Breast epithelium (tissue), 4 donors: ENCODE results near the gene APMAP. TPM values are rescaled to one million over a fixed set of nuclear protein-coding genes. Genes with fewer than 3 reads are reported as not detected.
A peak's percentile ranks its signal among the peaks of the same experiment; 100 is the strongest.
"Not testable (repeated sequence)": the region's sequence is repeated elsewhere in the genome, so short reads cannot be mapped to it uniquely, and the experiment has no call there.

ENCODE experiments used
- DNase-seq, 2 donors: peaks; one replicate each; pipeline ENCODE4 v3.0.0-alpha.2; 2019; ENCODE audit warnings: low spot score in 2 of 2
- H3K27ac ChIP-seq, 2 donors: fragments of 200-600 bp; sonication (generic) in 1 of 2; one replicate each; pipeline ENCODE4 v1.5.1; 2016 to 2019; ENCODE audit warnings: mild to moderate bottlenecking in 1 of 2
- H3K27me3 ChIP-seq, 2 donors: fragments of 200-600 bp; sonication (generic) in 1 of 2; one replicate each; pipeline versions ENCODE4 v1.5.1 to v1.6.0; 2017 to 2019; ENCODE audit warnings: control low read depth in 1 of 2, mild to moderate bottlenecking in 1 of 2
- H3K36me3 ChIP-seq: fragments of 200-600 bp; one replicate; pipeline ENCODE4 v1.5.1; 2019
- H3K4me1 ChIP-seq, 2 donors: fragments of 200-600 bp; sonication (generic); one replicate each; pipeline ENCODE4 v1.5.1; 2016 to 2019; ENCODE audit warnings: control low read depth in 1 of 2
- H3K4me3 ChIP-seq, 3 donors: fragments of 200-600 bp; sonication (generic); 1 replicate in 2 of 3; 2 replicates in 1 of 3; pipeline ENCODE4 v1.5.1; 2016 to 2019; ENCODE audit warnings: mild to moderate bottlenecking in 3 of 3, moderate library complexity in 2 of 3
- H3K9me3 ChIP-seq, 2 donors: fragments of 200-600 bp; sonication (generic) in 1 of 2; one replicate each; pipeline ENCODE4 v1.5.1; 2016 to 2019; ENCODE audit warnings: control low read depth in 1 of 2
- CTCF ChIP-seq, 3 donors: fragments of 450-650 bp; IDR thresholded peaks; one replicate each; pipeline ENCODE4 v1.5.1; 2016 to 2017; ENCODE audit warnings: antibody characterized with exemption in 3 of 3, mild to moderate bottlenecking in 3 of 3, moderate library complexity in 3 of 3
- POLR2A ChIP-seq: fragments of 450-650 bp; IDR thresholded peaks from one replicate; pipeline ENCODE4 v1.6.1; 2016; ENCODE audit warnings: antibody characterized with exemption, mild to moderate bottlenecking, moderate library complexity
- POLR2AphosphoS5 ChIP-seq, 3 donors: sonication (generic); formaldehyde crosslinking; IDR thresholded peaks; one replicate each; pipeline ENCODE4 v1.6.1; 2017; ENCODE audit warnings: antibody characterized with exemption in 3 of 3
- intact Hi-C: fragments of 100-400 bp; cut with DNase I; formaldehyde crosslinking; loops from one replicate; pipeline ENCODE4 v1.15.1; 2023; ENCODE audit warnings: low total_unique reads
- total RNA-seq, 3 donors: library from RNA; depleted of rRNA; stranded (reverse); fragments of >200 nt; gene quantifications; one replicate each; pipeline ENCODE4 v1.1.0, GENCODE V29; 2016

The APMAP gene
- total RNA-seq, 3 donors from 2014 or later, result 83.2 to 184 (median 101) TPM

GRCh38 chr20:24935766-24936525, 56.6 kb downstream of the APMAP start:
- Histone ChIP-seq H3K4me1 (no peaks in the 10 kb centered on the region), H3K4me3 (no peak overlapping the region), H3K36me3 (no peaks in the 10 kb centered on the region), H3K9me3 (peaks cover 0 to 8% of the 10 kb centered on the region in 2 donors), H3K27me3 (no peaks in the 10 kb centered on the region), H3K27ac (no peak overlapping the region)
- intact Hi-C loops, result no loop called here
- TF ChIP-seq CTCF (IDR thresholded peaks at IDR 0.05) (no peak), POLR2A (no peak), POLR2AphosphoS5 (IDR thresholded peaks at IDR 0.05) (no peak)
- peak in 1 of 2 donors; percentile 11 for DNase-seq

- Histone ChIP-seq H3K27ac (no peak overlapping the region), H3K27me3 (no peaks in the 10 kb centered on the region), H3K4me1 (no peaks in the 10 kb centered on the region), H3K4me3 (no peak overlapping the region), H3K9me3 (no peaks in the 10 kb centered on the region), H3K36me3 (no peaks in the 10 kb centered on the region)
- no peak for TF ChIP-seq CTCF (IDR thresholded peaks at IDR 0.05)
- no peak for TF ChIP-seq POLR2A
- no peak for TF ChIP-seq POLR2AphosphoS5 (IDR thresholded peaks at IDR 0.05)
- peak in 1 of 2 donors; percentile 13 for DNase-seq
- intact Hi-C loops, result no loop called here
These were observed 57.4 kb downstream of the APMAP start for GRCh38 chr20:24935140-24935539.

GRCh38 chr20:24934716-24935115, 57.8 kb downstream of the APMAP start:
- no peaks in the 10 kb centered on the region for H3K36me3 ChIP-seq
- H3K27ac ChIP-seq, result no peak overlapping the region
- H3K4me1 ChIP-seq, result no peaks in the 10 kb centered on the region
- H3K9me3 ChIP-seq, result no peaks in the 10 kb centered on the region
- no peak overlapping the region for H3K4me3 ChIP-seq
- no peak for DNase-seq
- intact Hi-C loops, result no loop called here
- TF ChIP-seq POLR2A (no peak), POLR2AphosphoS5 (IDR thresholded peaks at IDR 0.05) (no peak), CTCF (IDR thresholded peaks at IDR 0.05) (no peak)
- H3K27me3 ChIP-seq, result no peaks in the 10 kb centered on the region

- Histone ChIP-seq H3K4me1 (no peaks in the 10 kb centered on the region), H3K4me3 (no peak overlapping the region), H3K36me3 (no peaks in the 10 kb centered on the region), H3K9me3 (no peaks in the 10 kb centered on the region), H3K27ac (no peak overlapping the region), H3K27me3 (no peaks in the 10 kb centered on the region)
- TF ChIP-seq POLR2AphosphoS5 (IDR thresholded peaks at IDR 0.05) (no peak), POLR2A (no peak), CTCF (IDR thresholded peaks at IDR 0.05) (no peak)
- peak in 1 of 2 donors; percentile 15 for DNase-seq
- intact Hi-C loops, result no loop called here
These were observed 58.4 kb downstream of the APMAP start for GRCh38 chr20:24934101-24934661.

GRCh38 chr20:24933266-24933908, 59.2 kb downstream of the APMAP start:
- DNase-seq, result peak in 1 of 2 donors; percentile 5
- Histone ChIP-seq H3K4me1 (no peaks in the 10 kb centered on the region), H3K27ac (no peak overlapping the region), H3K36me3 (no peaks in the 10 kb centered on the region), H3K27me3 (no peaks in the 10 kb centered on the region), H3K4me3 (no peak overlapping the region), H3K9me3 (no peaks in the 10 kb centered on the region)
- intact Hi-C loops, result no loop called here
- TF ChIP-seq POLR2AphosphoS5 (IDR thresholded peaks at IDR 0.05) (no peak), POLR2A (no peak), CTCF (IDR thresholded peaks at IDR 0.05) (no peak)

- H3K4me1 ChIP-seq, H3K36me3 ChIP-seq, intact Hi-C loops, H3K27me3 ChIP-seq, H3K9me3 ChIP-seq, DNase-seq, H3K4me3 ChIP-seq: not testable (repeated sequence)
- H3K27ac ChIP-seq, result peak overlapping the region; percentile 92
These were observed 60.7 kb downstream of the APMAP start for GRCh38 chr20:24931893-24932292.
